SK-MEL-5 (cell line): ENCODE measurements around the gene FTO. TPM values are rescaled to one million over a fixed set of nuclear protein-coding genes. Genes with fewer than 3 reads are reported as not detected.

Experiments used
- DNase-seq: peaks from one replicate; pipeline ENCODE4 v3.0.0-alpha.2; 2016; ENCODE audit warnings: low read depth, low spot score
- in situ Hi-C: cut with HindIII; loops from 2 replicates; pipeline ENCODE4 v1.10.0; 2016; ENCODE audit warnings: low sequenced_read_pairs, high pct_unique_total_duplicates, low pct_unique_long_range_greater_than_20kb
- total RNA-seq: library from RNA; depleted of rRNA; stranded (reverse); fragments of >200 nt; shearing (Covaris generic); gene quantifications from 2 replicates; pipeline ENCODE4 v1.2.3, GENCODE V29; 2014

Gene FTO
- total RNA-seq, 1 experiment from 2014 or later: 58.2 TPM

- in situ Hi-C loops: no loop called here
- DNase-seq: peak; percentile 4
Measured at GRCh38 chr16:53974484-53975080, 270.6 kb downstream of the FTO start.

- in situ Hi-C loops: no loop called here
- no peak for DNase-seq
Measured at GRCh38 chr16:53980675-53981074, 276.7 kb downstream of the FTO start.

GRCh38 chr16:53982631-53983042 lies 278.7 kb downstream of the FTO start:
- DNase-seq: no peak
- in situ Hi-C loops: no loop called here

GRCh38 chr16:53984936-53985335 lies 281.0 kb downstream of the FTO start:
- DNase-seq: no peak
- in situ Hi-C loops: no loop called here

- DNase-seq: no peak
- in situ Hi-C loops: no loop called here
Measured at GRCh38 chr16:53985861-53986260, 281.9 kb downstream of the FTO start.

- DNase-seq: no peak
- in situ Hi-C loops: no loop called here
Measured at GRCh38 chr16:53986793-53987192, 282.8 kb downstream of the FTO start.

GRCh38 chr16:53988136-53988535 lies 284.2 kb downstream of the FTO start:
- DNase-seq: no peak
- in situ Hi-C loops: no loop called here

GRCh38 chr16:53989597-53989996 lies 285.6 kb downstream of the FTO start:
- in situ Hi-C loops: no loop called here

GRCh38 chr16:53991754-53992378 lies 287.9 kb downstream of the FTO start:
- in situ Hi-C loops: no loop called here
- no peak for DNase-seq

More at GRCh38 chr16:53989597-53989996, 285.6 kb downstream of the FTO start:
- DNase-seq: no peak

GRCh38 chr16:53995378-53995777 lies 291.4 kb downstream of the FTO start:
- in situ Hi-C loops: no loop called here
- no peak for DNase-seq

- no peak for DNase-seq
- in situ Hi-C loops: no loop called here
Measured at GRCh38 chr16:53996961-53997360, 293.0 kb downstream of the FTO start.

- DNase-seq: no peak
- in situ Hi-C loops: no loop called here
Measured at GRCh38 chr16:53998024-53998810, 294.3 kb downstream of the FTO start.

- no peak for DNase-seq
- in situ Hi-C loops: no loop called here
Measured at GRCh38 chr16:53998966-53999522, 295.1 kb downstream of the FTO start.

GRCh38 chr16:53999841-54000240 lies 295.9 kb downstream of the FTO start:
- DNase-seq: no peak
- in situ Hi-C loops: no loop called here

- no peak for DNase-seq
- in situ Hi-C loops: no loop called here
Measured at GRCh38 chr16:54000361-54000760, 296.4 kb downstream of the FTO start.

GRCh38 chr16:54006693-54007092 lies 302.7 kb downstream of the FTO start:
- in situ Hi-C loops: no loop called here
- DNase-seq: no peak

- no peak for DNase-seq
- in situ Hi-C loops: no loop called here
Measured at GRCh38 chr16:54007504-54007903, 303.5 kb downstream of the FTO start.

- in situ Hi-C loops: no loop called here
- DNase-seq: no peak
Measured at GRCh38 chr16:54009464-54010176, 305.7 kb downstream of the FTO start.
